Neural cell (in vitro differentiated cells): ENCODE results near the gene SF1. TPM values are rescaled to one million over a fixed set of nuclear protein-coding genes. Genes with fewer than 3 reads are reported as not detected.

ENCODE experiments used
- H2AFZ ChIP-seq: fragments of 200-600, 300-800 bp; sonication (generic), shearing (Covaris generic); 2 replicates; pipeline ENCODE4 v1.6.0; 2014; ENCODE audit warnings: low read depth, mild to moderate bottlenecking, antibody characterized with exemption, low read length, moderate library complexity
- H3F3A ChIP-seq: fragments of 200-600 bp; shearing (Covaris generic); 2 replicates; pipeline ENCODE4 v1.6.1; 2016; ENCODE audit warnings: mild to moderate bottlenecking, moderate library complexity, mixed read lengths, antibody characterized with exemption, low read length; ENCODE audit not compliant: insufficient read depth, poor library complexity, severe bottlenecking
- H3K27ac ChIP-seq: fragments of 200-600, 300-800 bp; sonication (generic), shearing (Covaris generic); 2 replicates; pipeline ENCODE4 v1.5.1; 2014; ENCODE audit warnings: mild to moderate bottlenecking, low read length, moderate library complexity
- H3K27me3 ChIP-seq: fragments of 300-800, 200-600 bp; sonication (generic), shearing (Covaris generic); 2 replicates; pipeline ENCODE4 v1.6.0; 2014; ENCODE audit warnings: mild to moderate bottlenecking, low read depth, low read length, moderate library complexity; ENCODE audit not compliant: insufficient read depth
- H3K36me3 ChIP-seq: fragments of 300-800, 200-600 bp; sonication (generic), shearing (Covaris generic); 2 replicates; pipeline ENCODE4 v1.5.1; 2014; ENCODE audit warnings: mild to moderate bottlenecking, antibody characterized with exemption, low read length, moderate library complexity; ENCODE audit not compliant: insufficient read depth
- H3K4me2 ChIP-seq: fragments of 300-800, 200-600 bp; sonication (generic), shearing (Covaris generic); 2 replicates; pipeline ENCODE4 v1.6.0; 2014; ENCODE audit warnings: mild to moderate bottlenecking, low read length
- H3K4me3 ChIP-seq: fragments of 300-800, 200-600 bp; sonication (generic), shearing (Covaris generic); 2 replicates; pipeline ENCODE4 v1.5.1; 2014; ENCODE audit warnings: mild to moderate bottlenecking, low read length, moderate library complexity
- H3K79me2 ChIP-seq: fragments of 200-600 bp; shearing (Covaris generic); replicated peaks from 2 replicates; pipeline ENCODE4 v1.6.0; 2014; ENCODE audit warnings: mild to moderate bottlenecking, low read length, moderate library complexity; ENCODE audit not compliant: insufficient read depth
- H3K9ac ChIP-seq: fragments of 300-800, 200-600 bp; sonication (generic), shearing (Covaris generic); 2 replicates; pipeline ENCODE4 v1.6.1; 2016; ENCODE audit warnings: mild to moderate bottlenecking, low read length, mixed read lengths
- H3K9me2 ChIP-seq: fragments of 200-600 bp; shearing (Covaris generic); 2 replicates; pipeline ENCODE4 v1.6.1; 2016; ENCODE audit warnings: mild to moderate bottlenecking, low read length, mixed read lengths; ENCODE audit not compliant: insufficient read depth
- H3K9me3 ChIP-seq: fragments of 200-600, 300-800 bp; sonication (generic), shearing (Covaris generic); 2 replicates; pipeline ENCODE4 v1.6.1; 2016; ENCODE audit warnings: mild to moderate bottlenecking, mixed run types, low read length, moderate library complexity, mixed read lengths
- H4K20me1 ChIP-seq: fragments of 200-600 bp; shearing (Covaris generic); 2 replicates; pipeline ENCODE4 v1.6.1; 2016; ENCODE audit warnings: mild to moderate bottlenecking, mixed run types; ENCODE audit not compliant: insufficient read depth
- EP300 ChIP-seq: fragments of 450-650 bp; conservative IDR thresholded peaks from 2 replicates; pipeline ENCODE4 v1.6.1; 2014; ENCODE audit warnings: antibody characterized with exemption, mild to moderate bottlenecking, moderate library complexity; ENCODE audit not compliant: poor library complexity, severe bottlenecking
- EZH2 ChIP-seq: fragments of 200-600, 300-800 bp; shearing (Covaris generic), sonication (generic); IDR thresholded peaks from 2 replicates; pipeline ENCODE4 v1.6.1; 2014; ENCODE audit warnings: antibody characterized with exemption, low read length, borderline replicate concordance, mild to moderate bottlenecking; ENCODE audit not compliant: insufficient read depth, poor library complexity, severe bottlenecking
- MXI1 ChIP-seq: fragments of 450-650 bp; conservative IDR thresholded peaks from 2 replicates; pipeline ENCODE4 v1.6.1; 2014; ENCODE audit warnings: antibody characterized with exemption, mild to moderate bottlenecking; ENCODE audit not compliant: poor library complexity, severe bottlenecking
- POLR2AphosphoS5 ChIP-seq: IDR thresholded peaks from 2 replicates; pipeline ENCODE4 v1.6.1; 2012
- RAD21 ChIP-seq: fragments of 450-650 bp; conservative IDR thresholded peaks from 2 replicates; pipeline ENCODE4 v1.6.1; 2014; ENCODE audit warnings: antibody characterized with exemption, mild to moderate bottlenecking, moderate library complexity
- SMC3 ChIP-seq: fragments of 450-650 bp; conservative IDR thresholded peaks from 2 replicates; pipeline ENCODE4 v1.6.1; 2014; ENCODE audit warnings: antibody characterized with exemption, mild to moderate bottlenecking, moderate library complexity; ENCODE audit not compliant: poor library complexity
- TAF1 ChIP-seq: IDR thresholded peaks from 2 replicates; pipeline ENCODE4 v1.6.1; 2012; ENCODE audit warnings: low read depth
- polyA plus RNA-seq: library from polyadenylated mRNA; depleted of rRNA; stranded (reverse); fragments of >200 nt; gene quantifications from 2 replicates; pipeline ENCODE4 v1.2.3, GENCODE V29; 2014
- TF ChIP-seq, protein P1 (sequence below): IDR thresholded peaks from 2 replicates; pipeline ENCODE4 v1.6.1; 2012; ENCODE audit warnings: borderline replicate concordance
- TF ChIP-seq, protein P2 (sequence below): fragments of 450-650 bp; IDR thresholded peaks from 2 replicates; pipeline ENCODE4 v1.5.1; 2014; ENCODE audit warnings: antibody characterized with exemption, mild to moderate bottlenecking, moderate library complexity; ENCODE audit not compliant: poor library complexity, severe bottlenecking

SF1 gene
- polyA plus RNA-seq, 1 donor from 2014 or later = 53.2 TPM

DNA sequence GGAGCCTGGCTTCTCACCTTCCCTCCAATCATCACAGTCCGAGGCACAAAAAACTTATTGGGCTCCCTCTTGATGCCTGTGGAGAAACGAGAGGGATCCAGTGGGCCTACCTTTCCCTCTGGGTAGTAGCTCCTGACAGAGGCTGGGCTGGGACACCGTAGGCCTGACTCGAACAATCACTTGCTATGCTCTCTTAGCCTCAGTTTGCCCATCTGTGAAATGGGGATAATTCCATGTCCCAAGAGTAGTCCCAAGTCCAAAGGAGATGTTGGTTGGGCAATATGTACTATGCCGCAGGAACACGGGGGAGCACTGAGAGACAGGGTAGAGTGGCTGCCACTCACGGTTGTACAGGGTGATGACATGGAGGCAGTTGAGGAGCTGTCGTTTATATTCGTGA, 26.8 kb downstream of the SF1 start:
- no peak overlapping the region for H3K4me2 ChIP-seq
- no peaks in the 10 kb centered on the region for H3F3A ChIP-seq
- H4K20me1 ChIP-seq = no peaks in the 10 kb centered on the region
- H3K9me2 ChIP-seq = no peaks in the 10 kb centered on the region
- H3K4me3 ChIP-seq = no peak overlapping the region
- no peak for TF ChIP-seq RAD21
- TF ChIP-seq SMC3 = no peak
- H3K36me3 ChIP-seq = no peaks in the 10 kb centered on the region
- H3K27me3 ChIP-seq = no peaks in the 10 kb centered on the region
- H3K9ac ChIP-seq = no peak overlapping the region
- H2AFZ ChIP-seq = no peak overlapping the region
- H3K79me2 ChIP-seq = no peaks in the 10 kb centered on the region
- no peak overlapping the region for H3K27ac ChIP-seq
- H3K9me3 ChIP-seq = no peaks in the 10 kb centered on the region

DNA sequence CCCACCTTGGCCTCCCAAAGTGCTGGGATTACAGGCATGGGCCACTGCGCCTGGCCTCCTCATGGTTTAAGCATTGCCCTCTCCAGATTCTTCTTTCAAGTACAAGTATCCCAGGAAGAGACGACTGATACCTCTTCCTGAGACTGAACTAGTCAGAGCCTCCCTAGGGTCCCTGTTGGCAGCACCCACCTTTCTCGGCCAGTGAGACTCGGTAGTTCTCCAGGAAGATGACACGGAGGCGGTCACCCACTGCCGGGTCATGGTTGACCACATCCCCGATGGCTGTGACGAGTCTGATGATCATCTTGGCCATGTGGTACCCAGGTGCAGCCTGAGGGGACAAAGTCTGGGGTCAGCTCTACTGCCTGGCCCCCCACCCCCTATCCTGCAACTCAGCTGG, 27.2 kb downstream of the SF1 start:
- H3K4me2 ChIP-seq = no peak overlapping the region
- no peaks in the 10 kb centered on the region for H3K9me3 ChIP-seq
- H3F3A ChIP-seq = no peaks in the 10 kb centered on the region
- H3K27me3 ChIP-seq = no peaks in the 10 kb centered on the region
- TF ChIP-seq, protein P1, sequence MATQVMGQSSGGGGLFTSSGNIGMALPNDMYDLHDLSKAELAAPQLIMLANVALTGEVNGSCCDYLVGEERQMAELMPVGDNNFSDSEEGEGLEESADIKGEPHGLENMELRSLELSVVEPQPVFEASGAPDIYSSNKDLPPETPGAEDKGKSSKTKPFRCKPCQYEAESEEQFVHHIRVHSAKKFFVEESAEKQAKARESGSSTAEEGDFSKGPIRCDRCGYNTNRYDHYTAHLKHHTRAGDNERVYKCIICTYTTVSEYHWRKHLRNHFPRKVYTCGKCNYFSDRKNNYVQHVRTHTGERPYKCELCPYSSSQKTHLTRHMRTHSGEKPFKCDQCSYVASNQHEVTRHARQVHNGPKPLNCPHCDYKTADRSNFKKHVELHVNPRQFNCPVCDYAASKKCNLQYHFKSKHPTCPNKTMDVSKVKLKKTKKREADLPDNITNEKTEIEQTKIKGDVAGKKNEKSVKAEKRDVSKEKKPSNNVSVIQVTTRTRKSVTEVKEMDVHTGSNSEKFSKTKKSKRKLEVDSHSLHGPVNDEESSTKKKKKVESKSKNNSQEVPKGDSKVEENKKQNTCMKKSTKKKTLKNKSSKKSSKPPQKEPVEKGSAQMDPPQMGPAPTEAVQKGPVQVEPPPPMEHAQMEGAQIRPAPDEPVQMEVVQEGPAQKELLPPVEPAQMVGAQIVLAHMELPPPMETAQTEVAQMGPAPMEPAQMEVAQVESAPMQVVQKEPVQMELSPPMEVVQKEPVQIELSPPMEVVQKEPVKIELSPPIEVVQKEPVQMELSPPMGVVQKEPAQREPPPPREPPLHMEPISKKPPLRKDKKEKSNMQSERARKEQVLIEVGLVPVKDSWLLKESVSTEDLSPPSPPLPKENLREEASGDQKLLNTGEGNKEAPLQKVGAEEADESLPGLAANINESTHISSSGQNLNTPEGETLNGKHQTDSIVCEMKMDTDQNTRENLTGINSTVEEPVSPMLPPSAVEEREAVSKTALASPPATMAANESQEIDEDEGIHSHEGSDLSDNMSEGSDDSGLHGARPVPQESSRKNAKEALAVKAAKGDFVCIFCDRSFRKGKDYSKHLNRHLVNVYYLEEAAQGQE = no peak
- TF ChIP-seq SMC3 = no peak
- no peak for TF ChIP-seq EZH2
- TF ChIP-seq EP300 = no peak
- TF ChIP-seq, protein P2, sequence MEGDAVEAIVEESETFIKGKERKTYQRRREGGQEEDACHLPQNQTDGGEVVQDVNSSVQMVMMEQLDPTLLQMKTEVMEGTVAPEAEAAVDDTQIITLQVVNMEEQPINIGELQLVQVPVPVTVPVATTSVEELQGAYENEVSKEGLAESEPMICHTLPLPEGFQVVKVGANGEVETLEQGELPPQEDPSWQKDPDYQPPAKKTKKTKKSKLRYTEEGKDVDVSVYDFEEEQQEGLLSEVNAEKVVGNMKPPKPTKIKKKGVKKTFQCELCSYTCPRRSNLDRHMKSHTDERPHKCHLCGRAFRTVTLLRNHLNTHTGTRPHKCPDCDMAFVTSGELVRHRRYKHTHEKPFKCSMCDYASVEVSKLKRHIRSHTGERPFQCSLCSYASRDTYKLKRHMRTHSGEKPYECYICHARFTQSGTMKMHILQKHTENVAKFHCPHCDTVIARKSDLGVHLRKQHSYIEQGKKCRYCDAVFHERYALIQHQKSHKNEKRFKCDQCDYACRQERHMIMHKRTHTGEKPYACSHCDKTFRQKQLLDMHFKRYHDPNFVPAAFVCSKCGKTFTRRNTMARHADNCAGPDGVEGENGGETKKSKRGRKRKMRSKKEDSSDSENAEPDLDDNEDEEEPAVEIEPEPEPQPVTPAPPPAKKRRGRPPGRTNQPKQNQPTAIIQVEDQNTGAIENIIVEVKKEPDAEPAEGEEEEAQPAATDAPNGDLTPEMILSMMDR = no peak
- TF ChIP-seq TAF1 = no peak
- no peak for TF ChIP-seq POLR2AphosphoS5
- no peak for TF ChIP-seq RAD21
- no peak for TF ChIP-seq MXI1
- no peaks in the 10 kb centered on the region for H4K20me1 ChIP-seq
- H3K79me2 ChIP-seq = no peaks in the 10 kb centered on the region
- no peak overlapping the region for H2AFZ ChIP-seq
- H3K9me2 ChIP-seq = no peaks in the 10 kb centered on the region
- no peak overlapping the region for H3K4me3 ChIP-seq
- H3K9ac ChIP-seq = no peak overlapping the region
- H3K36me3 ChIP-seq = no peaks in the 10 kb centered on the region
- H3K27ac ChIP-seq = no peak overlapping the region
